MV-4-11 (cell line): ENCODE data around the gene KRTAP4-12.
"Not testable (repeated sequence)": the region's sequence is repeated elsewhere in the genome, so short reads cannot be mapped to it uniquely, and the experiment has no call there.

Source experiments
- DNase-seq: peaks from one replicate; lab custom pipeline; 2025; lab: John Stamatoyannopoulos, UW

The KRTAP4-12 gene

DNA sequence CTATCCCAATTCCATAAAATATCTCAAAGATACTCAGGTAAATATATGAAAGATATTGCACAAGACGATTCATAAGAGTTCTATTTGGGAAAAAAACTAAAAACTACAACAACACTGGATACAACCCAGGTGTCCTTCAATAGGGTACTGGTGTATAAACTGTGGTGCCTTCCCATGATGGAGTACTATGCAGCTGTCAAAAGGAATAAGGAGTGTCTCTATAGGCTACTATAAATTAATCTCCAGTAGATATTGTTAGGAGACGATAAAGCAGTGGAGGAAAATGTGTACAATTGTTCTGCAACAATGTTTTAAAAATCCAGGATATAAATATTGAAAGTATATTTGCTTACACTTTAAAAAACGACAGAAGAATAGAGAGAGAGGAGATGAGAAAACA, 2.4 kb upstream of the KRTAP4-12 start:
- DNase-seq: no peak

DNA sequence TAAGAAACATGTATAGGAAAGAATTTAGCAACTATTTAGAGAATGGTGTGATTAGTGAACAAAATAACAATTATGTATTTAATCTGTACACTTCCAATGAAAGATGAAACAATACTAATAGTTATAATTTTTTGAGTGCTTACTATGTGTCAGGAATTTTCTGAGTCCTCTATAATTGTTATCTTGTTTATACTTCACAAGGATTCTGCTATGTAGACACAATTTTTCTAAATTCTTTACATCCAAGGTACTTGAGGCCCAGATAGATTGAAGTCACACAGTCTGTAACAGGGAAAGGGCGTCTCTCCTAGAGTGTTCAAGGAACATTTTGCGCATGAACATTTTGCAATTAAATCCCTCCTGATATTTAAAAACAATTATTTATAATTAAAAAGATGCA, 1.1 kb upstream of the KRTAP4-12 start:
- no peak for DNase-seq

GRCh38 chr17:41123292-41123990, 541 bp downstream of the KRTAP4-12 start:
- DNase-seq: not testable (repeated sequence)

DNA sequence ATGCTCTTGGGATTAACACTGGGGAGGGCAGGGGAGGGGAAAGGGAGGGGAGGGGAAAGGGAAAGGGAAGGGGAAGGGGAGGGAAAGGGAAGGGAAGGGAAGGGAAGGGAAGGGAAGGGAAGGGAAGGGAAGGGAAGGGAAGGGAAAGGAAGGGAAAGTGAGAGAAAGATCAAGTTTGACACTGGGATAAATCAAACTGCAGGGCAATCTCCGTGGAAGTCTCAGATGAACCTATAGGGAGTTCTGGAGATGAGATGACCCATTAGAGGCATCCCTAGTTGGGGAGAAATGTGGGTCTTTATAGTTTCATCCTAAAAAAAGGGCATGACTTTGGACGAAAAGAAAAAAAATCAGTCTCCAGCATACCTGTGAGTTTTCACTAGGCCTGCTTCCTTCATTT, 2.2 kb downstream of the KRTAP4-12 start:
- no peak for DNase-seq

- DNase-seq: peak; percentile 82
Measured at GRCh38 chr17:41119696-41120690, 4.0 kb downstream of the KRTAP4-12 start.

- no peak for DNase-seq
Measured at GRCh38 chr17:41118721-41119120, 5.3 kb downstream of the KRTAP4-12 start.

DNA sequence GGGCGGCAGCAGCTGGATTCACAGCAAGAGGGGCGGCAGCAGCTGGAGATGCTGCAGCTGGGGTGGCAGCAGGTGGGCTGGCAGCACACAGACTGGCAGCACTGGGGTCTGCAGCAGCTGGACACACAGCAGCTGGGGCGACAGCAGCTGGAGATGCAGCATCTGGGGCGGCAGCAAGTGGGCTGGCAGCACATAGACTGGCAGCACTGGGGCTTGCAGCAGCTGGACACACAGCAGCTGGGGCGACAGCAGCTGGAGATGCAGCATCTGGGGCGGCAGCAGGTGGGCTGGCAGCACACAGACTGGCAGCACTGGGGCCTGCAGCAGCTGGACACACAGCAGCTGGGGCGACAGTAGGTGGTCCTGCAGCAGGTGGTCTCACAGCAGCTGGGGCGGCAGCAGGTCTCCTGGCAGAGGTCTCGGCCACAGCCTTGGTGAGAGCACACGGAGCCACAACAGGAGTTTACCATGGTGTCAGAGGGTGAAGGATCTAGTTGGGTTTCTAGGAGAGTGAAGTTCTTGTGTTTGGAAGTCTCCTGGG, 6.1 kb downstream of the KRTAP4-12 start, which contains the start of gene KRTAP4-11:
TSS of gene KRTAP4-11 (minus strand) at position 528 of the 541 bp plus-strand sequence. CDS start at position 470, 58 bp downstream.
- DNase-seq: not testable (repeated sequence)

DNA sequence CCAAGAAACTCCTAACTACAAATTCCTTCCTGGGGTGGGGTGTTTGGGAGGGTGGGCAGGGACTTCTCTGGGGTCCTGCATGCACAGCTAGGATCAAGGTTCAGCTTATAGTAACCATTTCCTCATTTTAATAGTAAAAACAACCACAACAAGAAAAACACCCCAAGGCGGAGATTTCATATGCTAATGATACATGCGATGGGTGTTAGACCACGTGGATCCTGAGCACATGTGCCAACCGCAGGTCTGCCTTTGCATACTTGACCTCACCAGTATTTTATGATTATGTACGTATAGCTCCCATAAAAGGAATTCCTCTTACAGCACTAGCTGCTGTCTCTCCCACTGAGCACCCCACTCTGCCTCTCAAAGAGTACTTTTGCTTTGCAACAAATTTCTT, 7.7 kb downstream of the KRTAP4-12 start:
- peak; percentile 65 for DNase-seq

DNA sequence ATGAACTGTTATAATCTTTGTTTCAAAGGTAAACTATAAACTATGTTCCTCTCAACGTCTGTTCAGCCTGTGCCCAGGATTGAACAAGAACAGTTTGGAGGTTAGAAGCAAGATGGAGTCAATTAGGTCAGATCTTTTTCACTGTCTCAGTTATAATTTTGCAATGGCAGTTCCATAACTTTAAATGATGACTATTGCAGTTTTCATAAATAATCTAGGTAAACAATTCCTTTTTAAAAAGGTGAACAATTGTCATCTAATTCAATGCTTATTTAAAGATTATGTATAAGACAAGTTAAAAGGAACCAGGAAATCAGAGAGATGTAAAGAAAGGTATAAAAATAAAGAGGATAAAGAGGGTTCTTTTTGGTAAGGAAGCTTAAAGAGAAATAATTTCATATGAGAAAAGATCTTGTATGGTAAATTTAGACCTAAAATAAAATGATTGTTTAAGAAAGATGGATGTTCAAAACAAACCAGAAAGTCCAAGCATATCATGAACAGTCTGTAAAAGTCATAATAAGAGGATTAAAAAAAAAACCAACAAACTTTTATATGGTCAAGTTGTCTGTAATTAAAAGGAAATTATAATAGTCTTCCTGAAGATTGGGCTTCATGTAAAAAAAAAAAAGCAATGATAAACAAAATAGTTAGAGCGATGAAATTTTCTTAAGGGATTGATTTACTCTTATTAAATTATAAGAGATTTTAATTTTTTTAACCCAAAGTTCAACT, 12.7 kb downstream of the KRTAP4-12 start:
- DNase-seq: no peak

GRCh38 chr17:41108728-41109386, 15.1 kb downstream of the KRTAP4-12 start:
- DNase-seq: peak; percentile 72

DNA sequence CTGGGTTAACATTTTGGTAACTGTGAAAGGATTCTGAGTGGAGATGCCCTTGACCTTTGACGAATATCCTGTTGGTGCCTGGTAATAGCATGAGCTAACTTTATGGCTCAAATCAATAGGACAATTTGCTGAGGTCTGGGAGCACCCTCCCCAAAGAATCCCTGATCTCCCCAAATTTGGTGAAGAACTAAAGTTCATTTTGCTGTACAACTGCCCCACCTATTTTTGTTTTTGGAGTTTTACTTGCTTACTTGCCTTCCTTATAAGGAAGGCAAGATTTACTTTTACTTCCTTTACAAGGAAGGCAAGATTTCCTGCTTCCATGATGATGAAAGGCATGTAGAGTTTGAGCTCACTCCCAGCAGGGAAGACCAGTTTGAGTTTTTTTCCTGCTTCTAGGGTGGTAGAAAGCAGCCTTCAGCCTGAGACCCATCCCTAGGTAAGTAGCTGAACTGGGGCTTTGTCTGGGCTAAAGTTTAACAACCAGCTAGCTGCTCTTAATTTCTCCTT, 16.0 kb downstream of the KRTAP4-12 start:
- DNase-seq: peak; percentile 31

GRCh38 chr17:41105347-41105746, 18.6 kb downstream of the KRTAP4-12 start, which contains the start of gene KRTAP4-9:
Gene KRTAP4-9 (plus strand): TSS chr17:41105389. CDS start chr17:41105389, 0 bp downstream.
- DNase-seq: not testable (repeated sequence)

DNA sequence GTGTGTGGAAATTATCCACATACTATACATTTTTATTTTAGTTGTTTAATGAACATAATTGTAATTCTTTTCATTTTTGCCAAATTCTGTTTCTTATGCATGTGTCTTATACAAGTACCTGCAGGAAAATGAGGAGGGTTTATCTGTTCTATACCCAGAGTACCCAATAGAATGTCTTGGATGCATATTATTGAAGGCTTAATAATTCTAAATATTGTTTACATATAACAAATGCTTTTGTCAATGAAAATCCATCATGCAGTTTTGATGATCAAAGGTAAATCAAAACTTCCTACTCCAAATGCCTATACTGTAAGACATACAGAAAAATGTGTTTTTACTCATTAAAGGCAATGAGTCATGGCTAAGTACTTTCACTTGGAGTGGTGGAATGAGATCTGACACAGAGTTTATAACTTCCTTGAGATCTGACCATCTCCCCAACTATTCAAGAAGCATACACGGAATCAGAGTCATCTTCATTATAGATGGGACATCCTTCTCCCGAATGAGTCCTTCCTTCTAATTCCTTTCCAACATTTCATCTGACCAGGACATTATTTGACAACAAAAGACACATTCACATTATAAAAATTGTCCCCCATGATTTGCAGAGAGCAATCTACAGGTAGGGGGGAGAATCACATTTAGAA, 19.5 kb downstream of the KRTAP4-12 start:
- not testable (repeated sequence) for DNase-seq

DNA sequence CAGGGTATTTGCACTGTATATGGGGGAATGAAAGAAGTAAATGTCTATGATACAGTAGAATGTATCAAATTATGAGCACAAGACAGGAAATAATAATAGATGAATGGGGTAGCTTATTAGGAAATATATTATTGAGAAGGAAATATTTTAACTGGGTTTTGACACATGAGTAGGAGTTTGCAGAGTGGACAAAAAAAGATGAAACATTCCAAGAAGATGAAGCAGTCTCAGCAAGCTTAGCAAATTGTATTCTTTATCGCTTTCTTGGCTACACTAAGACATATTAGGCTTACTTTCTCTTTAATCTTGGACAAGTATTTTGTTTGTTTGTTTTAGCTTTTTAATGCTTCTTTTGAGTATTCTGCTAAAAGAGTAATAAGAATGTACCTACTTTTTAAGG, 20.1 kb downstream of the KRTAP4-12 start:
- DNase-seq: no peak

GRCh38 chr17:41101586-41102259, 22.3 kb downstream of the KRTAP4-12 start, which contains the start of gene KRTAP4-16:
Gene KRTAP4-16 (minus strand): TSS chr17:41102209. CDS start chr17:41102209, 0 bp downstream.
- DNase-seq: no peak

DNA sequence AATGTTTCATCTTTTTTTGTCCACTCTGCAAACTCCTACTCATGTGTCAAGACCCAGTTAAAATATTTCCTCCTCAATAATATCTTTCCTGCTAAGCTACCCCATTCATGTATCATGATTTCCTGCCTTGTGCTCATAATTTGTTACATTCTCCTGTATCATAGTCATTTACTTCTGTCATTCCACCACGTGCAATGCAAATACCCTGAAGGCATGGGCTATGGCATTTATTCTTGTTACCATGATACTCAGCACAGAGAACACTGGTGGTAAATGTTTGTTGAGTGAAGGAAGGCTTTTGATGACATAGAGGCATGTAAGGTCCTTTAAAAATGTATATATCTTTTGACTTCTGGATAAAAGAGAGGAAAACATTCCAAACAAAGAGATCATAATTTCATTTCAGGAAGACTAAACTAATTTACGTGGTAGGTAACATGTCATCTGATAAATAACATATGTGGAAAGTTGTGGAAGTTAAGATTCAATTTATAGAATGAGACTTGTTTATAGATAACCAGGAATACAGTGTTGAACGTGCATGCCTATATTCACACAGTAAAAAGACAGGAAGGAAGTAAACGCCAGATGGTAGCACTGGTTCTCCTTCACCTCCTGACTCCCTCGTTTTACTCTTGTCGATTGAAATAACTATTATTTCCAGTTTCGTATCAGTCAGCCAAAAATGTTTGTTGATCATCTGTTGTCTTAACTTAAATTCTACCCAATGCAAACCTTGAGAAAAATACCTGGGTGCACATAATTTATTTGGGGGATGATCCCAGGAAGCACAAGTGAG, 24.1 kb downstream of the KRTAP4-12 start:
- not testable (repeated sequence) for DNase-seq

DNA sequence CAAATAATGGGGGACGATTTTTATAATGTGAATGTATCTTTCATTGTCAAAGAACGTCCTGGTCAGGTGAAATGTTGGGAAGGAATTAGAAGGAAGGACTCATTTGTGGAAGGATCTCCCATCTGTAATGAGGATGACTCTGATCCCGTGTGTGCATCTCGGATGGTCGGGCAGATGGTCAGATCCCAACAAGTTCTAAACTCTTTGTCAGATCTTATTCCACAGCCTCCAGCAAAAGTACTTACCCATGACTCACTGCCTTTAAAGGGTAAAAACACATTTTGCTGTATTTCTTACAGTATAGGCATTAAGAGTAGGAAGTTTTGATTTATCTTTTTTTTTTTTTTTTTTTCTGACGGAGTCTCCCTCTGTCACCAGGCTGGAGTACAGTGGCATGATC, 25.5 kb downstream of the KRTAP4-12 start:
- DNase-seq: no peak

- no peak for DNase-seq
Measured at GRCh38 chr17:41098042-41098441, 25.9 kb downstream of the KRTAP4-12 start, which contains the start of gene KRTAP4-8. Gene KRTAP4-8 (minus strand): TSS chr17:41098142. CDS start chr17:41098084, 58 bp downstream.

- no peak for DNase-seq
Measured at GRCh38 chr17:41096055-41096454, 27.9 kb downstream of the KRTAP4-12 start.
